ENCODE measurements around the gene FAT1. TPM values are rescaled to one million over a fixed set of nuclear protein-coding genes. Genes with fewer than 3 reads are reported as not detected.

Gene FAT1
- total RNA-seq, 1 donor from 2014 or later, result 344 TPM

DNA sequence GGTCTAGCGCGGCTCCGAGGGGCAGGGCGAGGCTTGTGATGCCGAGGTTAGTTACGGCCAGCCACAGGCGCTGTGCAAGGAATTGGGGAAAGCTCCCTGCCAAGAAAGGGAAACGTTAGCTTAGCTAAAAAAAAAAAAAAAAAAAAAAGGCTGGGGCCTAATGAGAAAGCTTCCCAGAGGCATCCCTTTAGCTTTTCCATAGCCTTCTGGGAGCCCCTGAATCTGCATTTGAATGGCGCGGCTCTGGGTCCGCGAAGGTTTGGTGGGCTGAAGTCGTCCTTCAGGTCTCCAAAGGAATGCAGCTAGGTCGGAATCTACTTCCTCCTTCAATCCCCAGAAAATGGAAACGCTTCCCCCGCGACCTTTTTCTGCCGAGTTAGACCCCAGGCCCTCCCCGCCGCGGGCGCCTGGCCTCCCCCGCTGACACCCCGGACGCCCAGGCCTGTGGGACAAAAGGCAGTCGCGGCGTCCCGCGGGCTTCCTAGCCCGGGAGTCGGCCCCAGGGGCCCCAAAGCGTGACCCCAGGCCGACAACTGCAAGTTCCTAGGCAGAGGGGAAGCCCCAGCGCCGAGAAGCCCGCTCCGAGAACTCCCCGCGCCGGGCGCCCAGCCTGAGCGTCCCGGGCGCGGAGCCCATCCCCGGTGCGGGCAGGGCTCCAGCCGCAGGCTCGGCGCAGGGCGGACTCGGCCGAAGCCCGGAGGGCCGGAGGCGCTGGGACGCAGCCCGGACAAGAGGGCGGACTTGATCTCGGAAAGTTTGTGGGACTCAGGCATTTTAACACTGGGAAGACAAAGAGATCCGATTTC, 605 bp upstream of the FAT1 start:
- no peak for DNase-seq (ENCODE audit: low read depth)
- H3K4me3 ChIP-seq (ENCODE audit: low read depth, low read length), result peak overlapping the region; percentile 98

DNA sequence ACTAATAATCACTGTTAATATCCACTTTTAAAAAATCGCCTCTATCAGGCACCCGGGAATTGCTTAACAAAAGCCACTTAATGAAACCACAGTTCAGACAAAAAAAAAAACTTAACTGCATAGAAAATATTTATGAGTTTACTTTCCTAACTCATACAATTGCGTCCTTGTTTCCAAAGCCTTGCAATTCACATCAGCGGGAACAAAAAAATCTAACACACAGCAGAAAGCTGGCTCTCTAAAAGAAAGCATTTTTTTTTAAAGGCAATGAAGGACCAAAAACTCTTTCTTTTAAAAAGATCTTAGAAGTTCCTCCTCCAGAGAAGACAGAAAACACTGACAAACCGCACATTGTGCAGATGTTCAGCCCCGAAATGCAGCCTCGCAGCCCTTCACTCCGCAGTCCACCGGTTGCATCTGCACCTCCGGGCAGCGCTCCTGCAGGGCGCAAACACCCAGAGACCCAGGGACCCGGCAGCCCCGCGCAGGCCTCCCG, 812 bp downstream of the FAT1 start:
- DNase-seq (ENCODE audit: low read depth), result no peak
- TF ChIP-seq, protein P1, sequence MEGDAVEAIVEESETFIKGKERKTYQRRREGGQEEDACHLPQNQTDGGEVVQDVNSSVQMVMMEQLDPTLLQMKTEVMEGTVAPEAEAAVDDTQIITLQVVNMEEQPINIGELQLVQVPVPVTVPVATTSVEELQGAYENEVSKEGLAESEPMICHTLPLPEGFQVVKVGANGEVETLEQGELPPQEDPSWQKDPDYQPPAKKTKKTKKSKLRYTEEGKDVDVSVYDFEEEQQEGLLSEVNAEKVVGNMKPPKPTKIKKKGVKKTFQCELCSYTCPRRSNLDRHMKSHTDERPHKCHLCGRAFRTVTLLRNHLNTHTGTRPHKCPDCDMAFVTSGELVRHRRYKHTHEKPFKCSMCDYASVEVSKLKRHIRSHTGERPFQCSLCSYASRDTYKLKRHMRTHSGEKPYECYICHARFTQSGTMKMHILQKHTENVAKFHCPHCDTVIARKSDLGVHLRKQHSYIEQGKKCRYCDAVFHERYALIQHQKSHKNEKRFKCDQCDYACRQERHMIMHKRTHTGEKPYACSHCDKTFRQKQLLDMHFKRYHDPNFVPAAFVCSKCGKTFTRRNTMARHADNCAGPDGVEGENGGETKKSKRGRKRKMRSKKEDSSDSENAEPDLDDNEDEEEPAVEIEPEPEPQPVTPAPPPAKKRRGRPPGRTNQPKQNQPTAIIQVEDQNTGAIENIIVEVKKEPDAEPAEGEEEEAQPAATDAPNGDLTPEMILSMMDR (IDR thresholded peaks at IDR 0.05; ENCODE audit: insufficient read depth, low read length, poor library complexity, severe bottlenecking), result no peak

More for the DNA sequence above, 605 bp upstream of the FAT1 start:
- H3K36me3 ChIP-seq (ENCODE audit: control insufficient read depth, insufficient read depth, low read length), result no peaks in the 10 kb centered on the region
- H3K27me3 ChIP-seq (ENCODE audit: control insufficient read depth, insufficient read depth, low read length), result no peaks in the 10 kb centered on the region
- TF ChIP-seq, protein P1 (IDR thresholded peaks at IDR 0.05; ENCODE audit: insufficient read depth, low read length, poor library complexity, severe bottlenecking), result no peak

DNA sequence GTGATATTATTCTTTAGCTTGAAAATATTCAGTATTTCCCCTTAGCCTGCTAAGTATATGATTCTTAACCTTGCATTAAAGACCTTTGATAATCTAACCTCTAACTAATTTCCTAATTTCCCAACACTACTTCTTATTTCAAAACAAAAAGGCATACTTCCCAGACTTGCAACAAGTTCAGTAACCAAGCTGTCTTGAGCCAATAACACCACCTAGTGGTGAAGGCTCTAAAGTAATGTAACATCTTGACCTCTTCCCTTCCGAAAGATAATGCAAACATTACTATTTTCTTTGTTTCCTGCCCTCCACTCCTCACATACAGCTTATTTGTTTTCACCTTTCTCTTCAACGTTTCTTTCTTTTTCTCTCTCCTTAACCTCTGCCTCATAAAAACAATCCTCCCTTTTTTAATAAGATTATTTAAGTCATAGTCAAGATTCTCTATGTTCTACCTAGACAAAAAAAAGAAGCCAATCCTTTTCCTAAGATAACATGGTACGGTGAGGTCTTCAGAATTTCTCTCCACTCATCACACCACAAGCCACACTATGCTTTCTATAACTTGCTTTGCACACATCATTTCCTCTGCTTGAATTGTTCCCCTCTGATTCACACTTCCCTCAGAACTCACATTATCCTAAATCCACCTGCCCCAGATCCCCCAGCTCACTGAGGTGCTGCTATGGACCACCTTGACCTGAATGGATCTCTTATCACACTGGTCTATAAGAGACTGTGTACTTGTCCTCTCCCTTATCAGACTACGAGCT, 3.5 kb downstream of the FAT1 start:
- TF ChIP-seq, protein P1 (IDR thresholded peaks at IDR 0.05; ENCODE audit: insufficient read depth, low read length, poor library complexity, severe bottlenecking), result peak; percentile 44
- Histone ChIP-seq H3K4me3 (ENCODE audit: low read depth, low read length) (no peak overlapping the region), H3K27me3 (ENCODE audit: control insufficient read depth, insufficient read depth, low read length) (no peaks in the 10 kb centered on the region), H3K36me3 (ENCODE audit: control insufficient read depth, insufficient read depth, low read length) (no peaks in the 10 kb centered on the region)
- DNase-seq (ENCODE audit: low read depth), result no peak

More for the DNA sequence above, 812 bp downstream of the FAT1 start:
- Histone ChIP-seq H3K36me3 (ENCODE audit: control insufficient read depth, insufficient read depth, low read length) (no peaks in the 10 kb centered on the region), H3K4me3 (ENCODE audit: low read depth, low read length) (peak overlapping the region; percentile 98), H3K27me3 (ENCODE audit: control insufficient read depth, insufficient read depth, low read length) (no peaks in the 10 kb centered on the region)

DNA sequence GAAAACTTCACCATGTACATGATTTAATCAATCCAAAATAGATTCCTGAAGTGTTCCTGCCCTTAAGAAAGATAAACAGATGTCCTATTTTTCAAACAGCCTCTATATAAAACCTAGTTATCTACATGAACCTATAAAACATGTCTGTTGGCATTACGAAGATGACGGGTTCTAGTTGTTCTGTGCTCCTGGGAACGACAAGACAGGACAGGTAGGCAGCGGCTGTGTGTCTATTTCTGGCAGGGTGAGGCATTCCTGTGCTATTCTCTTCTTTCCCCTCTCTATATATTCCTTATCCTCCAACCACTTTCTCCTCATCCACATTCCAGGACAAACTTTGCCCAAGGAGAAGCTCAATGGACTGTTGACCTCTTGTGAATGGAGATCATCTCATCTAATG, 6.1 kb downstream of the FAT1 start:
- TF ChIP-seq, protein P1 (IDR thresholded peaks at IDR 0.05; ENCODE audit: insufficient read depth, low read length, poor library complexity, severe bottlenecking), result no peak
- Histone ChIP-seq H3K4me3 (ENCODE audit: low read depth, low read length) (no peak overlapping the region), H3K27me3 (ENCODE audit: control insufficient read depth, insufficient read depth, low read length) (no peaks in the 10 kb centered on the region), H3K36me3 (ENCODE audit: control insufficient read depth, insufficient read depth, low read length) (no peaks in the 10 kb centered on the region)
- no peak for DNase-seq (ENCODE audit: low read depth)

DNA sequence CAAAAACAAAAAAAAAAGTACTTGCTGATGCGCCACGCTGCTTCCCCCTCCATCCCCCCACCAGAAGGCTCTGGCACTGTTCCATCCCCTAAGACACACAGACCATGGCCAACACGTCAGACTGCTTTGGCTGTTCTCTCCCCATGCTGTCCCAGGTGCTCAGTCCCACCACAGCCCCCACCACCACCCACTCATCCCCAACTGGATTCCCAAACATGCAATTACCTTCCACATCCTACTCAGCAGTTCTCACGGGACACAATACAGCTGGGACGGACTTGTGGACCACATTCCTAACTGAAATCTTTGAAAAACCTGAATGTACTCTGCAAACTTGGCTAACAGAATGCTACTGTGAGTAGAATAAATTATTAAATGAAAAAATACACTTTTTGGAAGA, 8.6 kb downstream of the FAT1 start:
- no peaks in the 10 kb centered on the region for H3K36me3 ChIP-seq (ENCODE audit: control insufficient read depth, insufficient read depth, low read length)
- TF ChIP-seq, protein P1 (IDR thresholded peaks at IDR 0.05; ENCODE audit: insufficient read depth, low read length, poor library complexity, severe bottlenecking), result no peak
- no peak for DNase-seq (ENCODE audit: low read depth)
- H3K27me3 ChIP-seq (ENCODE audit: control insufficient read depth, insufficient read depth, low read length), result no peaks in the 10 kb centered on the region
- H3K4me3 ChIP-seq (ENCODE audit: low read depth, low read length), result no peak overlapping the region

Measured in kidney epithelial cell (primary cell).